ENCODE results near the gene SLC39A13. TPM values are rescaled to one million over a fixed set of nuclear protein-coding genes. Genes with fewer than 3 reads are reported as not detected.
A peak's percentile ranks its signal among the peaks of the same experiment; 100 is the strongest.

The SLC39A13 gene
- total and polyA plus RNA-seq, 2 of the 13 experiments (the other 11 are each of a cell fraction or from before 2014, with no cell fraction given), result 15.3 to 30.5 TPM

- H3K4me1 ChIP-seq (ENCODE audit: insufficient read depth, low read length), result peaks cover 5% of the 10 kb centered on the region
- no peaks in the 10 kb centered on the region for H3K36me3 ChIP-seq (replicated peaks in 1 of 2; ENCODE audit: control insufficient read depth in 1 of 2, insufficient read depth in 2 of 2, low read length in 2 of 2)
- WGBS (ENCODE audit: low lambda C conversion rate), result 5% methylated on average over 4 of the region's 4 CpGs
- in situ Hi-C loops (cut with HindIII; ENCODE audit: extremely low pct_ligation_motif_present, low pct_unique_long_range_greater_than_20kb), result no loop called here
- H2AFZ ChIP-seq (ENCODE audit: low read length), result peak overlapping the region; percentile 15
- H3K27ac ChIP-seq (ENCODE audit: extremely low read length, insufficient read depth, low read length), result no peak overlapping the region
- no peak for ATAC-seq
- H3K9me3 ChIP-seq (ENCODE audit: low read length), result no peaks in the 10 kb centered on the region
- no peaks in the 10 kb centered on the region for H4K20me1 ChIP-seq (ENCODE audit: insufficient read depth, low read length)
- no TSS peak for BruUV-seq (replicated peaks)
- H3K79me2 ChIP-seq (ENCODE audit: insufficient read depth, low read length), result no peaks in the 10 kb centered on the region
- FAIRE-seq, result no peak
- no peak for DNase-seq (ENCODE audit: low spot score)
- CTCF ChIA-PET (ENCODE audit: low intra/inter-chr PET ratio, low total read pairs), result no interaction called here
- TF ChIP-seq ZNF382 (CRISPR knock-in tag; IDR thresholded peaks at IDR 0.05; ENCODE audit: borderline replicate concordance), result no peak
- no peak for TF ChIP-seq ZNF256 (CRISPR knock-in tag; conservative IDR thresholded peaks at IDR 0.05)
- no peak for TF ChIP-seq ZUFSP (CRISPR knock-in tag; IDR thresholded peaks at IDR 0.05; ENCODE audit: borderline replicate concordance)
- no peak for TF ChIP-seq ZNF703 (CRISPR knock-in tag; IDR thresholded peaks at IDR 0.05; ENCODE audit: borderline replicate concordance)
- TF ChIP-seq MED1 (CRISPR knock-in tag; IDR thresholded peaks at IDR 0.05), result no peak
- intact Hi-C loops (cut with micrococcal nuclease; ENCODE audit: unreplicated experiment), result no loop called here
- no peak overlapping the region for H3K9ac ChIP-seq (ENCODE audit: insufficient read depth, low read depth, low read length)
- POLR2A ChIA-PET, result no interaction called here
- peaks cover 0 to 9% of the 10 kb centered on the region in 2 experiments; a peak in 2 of 5 replicates for H3K27me3 ChIP-seq (ENCODE audit: control insufficient read depth in 1 of 2, insufficient read depth in 2 of 2, low read length in 2 of 2)
- H3K4me2 ChIP-seq (ENCODE audit: low read depth, low read length), result no peak overlapping the region
- no peak overlapping the region for H3K4me3 ChIP-seq (replicated peaks in 1 of 3; ENCODE audit: insufficient read depth in 1 of 3, low read depth in 2 of 3, low read length in 3 of 3)
Observed at GRCh38 chr11:47383071-47383470, 25.3 kb upstream of the SLC39A13 start.

- H3K27me3 ChIP-seq (ENCODE audit: control insufficient read depth in 1 of 2, insufficient read depth in 2 of 2, low read length in 2 of 2), result peaks cover 0 to 9% of the 10 kb centered on the region in 2 experiments; a peak in 2 of 5 replicates
- no peak overlapping the region for H3K27ac ChIP-seq (ENCODE audit: extremely low read length, insufficient read depth, low read length)
- H3K79me2 ChIP-seq (ENCODE audit: insufficient read depth, low read length), result no peaks in the 10 kb centered on the region
- WGBS (ENCODE audit: low lambda C conversion rate), result 58% methylated on average over 4 of the region's 4 CpGs
- H2AFZ ChIP-seq (ENCODE audit: low read length), result no peak overlapping the region
- ATAC-seq (no peak), FAIRE-seq (no peak), DNase-seq (ENCODE audit: low spot score) (no peak)
- H3K9ac ChIP-seq (ENCODE audit: insufficient read depth, low read depth, low read length), result no peak overlapping the region
- POLR2A ChIA-PET, result no interaction called here
- BruUV-seq (replicated peaks), result no TSS peak
- in situ Hi-C loops (cut with HindIII; ENCODE audit: extremely low pct_ligation_motif_present, low pct_unique_long_range_greater_than_20kb), result no loop called here
- H3K4me3 ChIP-seq (replicated peaks in 1 of 3; ENCODE audit: insufficient read depth in 1 of 3, low read depth in 2 of 3, low read length in 3 of 3), result no peak overlapping the region
- H3K9me3 ChIP-seq (ENCODE audit: low read length), result no peaks in the 10 kb centered on the region
- no peaks in the 10 kb centered on the region for H4K20me1 ChIP-seq (ENCODE audit: insufficient read depth, low read length)
- intact Hi-C loops (cut with micrococcal nuclease; ENCODE audit: unreplicated experiment), result no loop called here
- H3K36me3 ChIP-seq (replicated peaks in 1 of 2; ENCODE audit: control insufficient read depth in 1 of 2, insufficient read depth in 2 of 2, low read length in 2 of 2), result no peaks in the 10 kb centered on the region
- peaks cover 16% of the 10 kb centered on the region for H3K4me1 ChIP-seq (ENCODE audit: insufficient read depth, low read length)
- CTCF ChIA-PET (ENCODE audit: low intra/inter-chr PET ratio, low total read pairs), result no interaction called here
- H3K4me2 ChIP-seq (ENCODE audit: low read depth, low read length), result no peak overlapping the region
- TF ChIP-seq DDIT3 (CRISPR knock-in tag; IDR thresholded peaks at IDR 0.05) (no peak), ZNF740 (CRISPR knock-in tag; IDR thresholded peaks at IDR 0.05) (no peak), NR0B2 (CRISPR knock-in tag; IDR thresholded peaks at IDR 0.05) (no peak), STAG1 (CRISPR knock-in tag; IDR thresholded peaks at IDR 0.05) (no peak), TBL1XR1 (IDR thresholded peaks at IDR 0.05; ENCODE audit: borderline replicate concordance, low read length, partially characterized antibody) (no peak), TAF1 (CRISPR knock-in tag; IDR thresholded peaks at IDR 0.05) (no peak), REST (IDR thresholded peaks at IDR 0.05; ENCODE audit: borderline replicate concordance in 1 of 2, low read depth in 1 of 2, low read length in 2 of 2) (no peak)
Observed at GRCh38 chr11:47384498-47384897, 23.9 kb upstream of the SLC39A13 start.
